Activated CD8-positive, alpha-beta T cell treated with anti-CD3 and anti-CD28 coated beads, Interleukin-2, amount 10 ng/mL, durations not matched to agents 7 days and 5 days (primary cell): ENCODE measurements around the gene TAAR8. TPM values are rescaled to one million over a fixed set of nuclear protein-coding genes. Genes with fewer than 3 reads are reported as not detected.

ENCODE experiments used
- ATAC-seq: fragments of 150-1000 bp; cut with Tn5 transposase; one replicate; pipeline ENCODE4 v1.10.0; 2021; ENCODE audit warnings: moderate library complexity
- CTCF ChIA-PET: fragments of 350-600 bp; sonication (Branson Sonifier 250); formaldehyde crosslinking; loops from one replicate; lab custom pipeline; 2021; ENCODE audit warnings: antibody characterized with exemption; lab: Charles Lee
- POLR2A ChIA-PET: fragments of 350-600 bp; sonication (Branson Sonifier 250); formaldehyde crosslinking; loops from one replicate; lab custom pipeline; 2021; ENCODE audit warnings: antibody characterized with exemption; lab: Charles Lee
- DNase-seq: peaks from one replicate; pipeline ENCODE4 v3.0.0-alpha.2; 2020
- H3K27ac Mint-ChIP-seq: one replicate; pipeline ENCODE4 v1.8.0; 2021; ENCODE audit warnings: mild to moderate bottlenecking, mixed read lengths
- H3K27me3 Mint-ChIP-seq: one replicate; pipeline ENCODE4 v1.8.0; 2021; ENCODE audit warnings: low read depth, mixed read lengths
- H3K36me3 Mint-ChIP-seq: one replicate; pipeline ENCODE4 v1.8.0; 2021; ENCODE audit warnings: low read depth, mixed read lengths
- H3K4me1 Mint-ChIP-seq: one replicate; pipeline ENCODE4 v1.8.0; 2021; ENCODE audit warnings: low read depth, mixed read lengths
- H3K4me3 Mint-ChIP-seq: one replicate; pipeline ENCODE4 v1.8.0; 2021; ENCODE audit warnings: mild to moderate bottlenecking, mixed read lengths
- H3K9me3 Mint-ChIP-seq: one replicate; pipeline ENCODE4 v1.8.0; 2022; ENCODE audit warnings: mixed read lengths; ENCODE audit not compliant: insufficient read depth
- total RNA-seq, 2 experiments: library from RNA; stranded (reverse); gene quantifications; one replicate each; pipeline ENCODE4 v1.2.3, GENCODE V29; 2021

TAAR8 gene, protein sequence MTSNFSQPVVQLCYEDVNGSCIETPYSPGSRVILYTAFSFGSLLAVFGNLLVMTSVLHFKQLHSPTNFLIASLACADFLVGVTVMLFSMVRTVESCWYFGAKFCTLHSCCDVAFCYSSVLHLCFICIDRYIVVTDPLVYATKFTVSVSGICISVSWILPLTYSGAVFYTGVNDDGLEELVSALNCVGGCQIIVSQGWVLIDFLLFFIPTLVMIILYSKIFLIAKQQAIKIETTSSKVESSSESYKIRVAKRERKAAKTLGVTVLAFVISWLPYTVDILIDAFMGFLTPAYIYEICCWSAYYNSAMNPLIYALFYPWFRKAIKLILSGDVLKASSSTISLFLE
- total RNA-seq: not detected

DNA sequence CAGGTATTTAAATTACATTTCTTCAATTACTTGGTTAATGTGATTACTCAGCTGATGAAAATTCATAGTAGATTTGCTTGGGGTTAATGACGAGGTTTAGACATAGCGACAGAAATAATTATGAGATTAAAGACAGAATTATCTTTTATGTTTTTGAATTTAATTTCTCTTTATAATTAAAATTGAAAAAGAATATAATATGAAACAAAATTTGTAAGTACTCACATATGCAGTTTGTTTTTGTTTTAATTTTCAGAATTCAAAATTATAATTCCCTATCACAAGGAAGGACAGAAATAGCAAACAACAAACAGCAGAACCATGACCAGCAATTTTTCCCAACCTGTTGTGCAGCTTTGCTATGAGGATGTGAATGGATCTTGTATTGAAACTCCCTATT is at the start of gene TAAR8:
TAAR8 (plus strand) TSS at position 301 of the 400 bp plus-strand sequence; CDS start at position 322, 21 bp downstream.
- Mint-ChIP-seq H3K4me1 (no peaks in the 10 kb centered on the region), H3K27me3 (peaks cover 23% of the 10 kb centered on the region), H3K27ac (no peak within 1 kb of the TSS), H3K4me3 (no peak within 1 kb of the TSS), H3K36me3 (no peaks in the 10 kb centered on the region), H3K9me3 (no peaks in the 10 kb centered on the region)
- no peak for DNase-seq
- no peak for ATAC-seq
- CTCF ChIA-PET: interaction anchor here (1.0 to 1.4 kb wide), 3 partner anchors 22 to 410 kb away, joined by 3 to 5 read pairs (median 3); no protein-coding TSS in a partner anchor
- POLR2A ChIA-PET: no interaction called here

DNA sequence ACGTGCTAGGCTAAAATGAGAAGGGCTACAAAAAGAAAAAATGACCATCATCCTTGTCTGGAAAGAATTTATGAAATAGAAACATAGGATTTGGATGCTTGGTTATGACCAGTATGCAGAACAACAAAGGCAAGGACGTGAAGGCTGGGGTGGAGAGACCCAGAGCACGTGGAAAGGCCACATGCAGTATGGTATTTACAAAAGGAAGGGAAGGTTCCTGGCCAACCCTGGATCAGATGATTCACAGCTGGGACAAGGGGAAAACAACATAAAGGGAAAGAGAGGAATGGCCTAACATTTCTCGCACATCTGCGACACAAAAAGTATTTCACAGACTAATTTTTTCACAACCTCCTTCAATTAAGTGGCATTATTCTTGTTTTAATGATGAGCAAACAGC is 47.7 kb upstream of the TAAR8 start:
- ATAC-seq (no peak), DNase-seq (no peak)
- H3K36me3 Mint-ChIP-seq: peaks cover 16% of the 10 kb centered on the region
- H3K4me1 Mint-ChIP-seq: no peaks in the 10 kb centered on the region
- H3K9me3 Mint-ChIP-seq: no peaks in the 10 kb centered on the region
- ChIA-PET CTCF (interaction anchor here (1.1 kb wide), 1 partner anchor 9 kb away, joined by 3 read pairs; no protein-coding TSS in a partner anchor), POLR2A (no interaction called here)
- no peaks in the 10 kb centered on the region for H3K27me3 Mint-ChIP-seq
- H3K27ac Mint-ChIP-seq: no peak overlapping the region
- no peak overlapping the region for H3K4me3 Mint-ChIP-seq

DNA sequence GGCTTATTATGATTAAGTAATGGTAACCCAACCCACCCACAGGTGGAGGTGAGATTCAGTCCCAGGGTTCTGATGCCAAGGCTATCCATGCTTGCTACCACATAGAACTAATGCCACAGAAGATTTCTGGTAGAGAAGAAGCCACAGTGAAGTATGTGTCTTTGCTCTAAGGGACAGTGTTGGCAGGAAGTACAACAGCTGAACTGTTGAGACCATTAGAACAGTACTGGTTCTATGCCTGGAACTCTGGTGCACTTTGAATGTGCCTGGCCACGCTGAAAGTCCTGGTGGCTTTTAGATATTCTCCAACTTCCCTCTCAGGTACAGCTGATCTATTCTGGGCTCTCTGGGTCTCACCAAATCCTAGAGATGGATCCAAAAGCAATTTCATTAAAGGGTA is 47.3 kb upstream of the TAAR8 start:
- Mint-ChIP-seq H3K4me1 (no peaks in the 10 kb centered on the region), H3K4me3 (no peak overlapping the region), H3K27me3 (no peaks in the 10 kb centered on the region), H3K27ac (no peak overlapping the region), H3K9me3 (no peaks in the 10 kb centered on the region), H3K36me3 (peaks cover 12% of the 10 kb centered on the region)
- DNase-seq (no peak), ATAC-seq (no peak)
- POLR2A ChIA-PET: no interaction called here
- CTCF ChIA-PET: interaction anchor here (1.1 kb wide), 1 partner anchor 10 kb away, joined by 3 read pairs; no protein-coding TSS in a partner anchor

DNA sequence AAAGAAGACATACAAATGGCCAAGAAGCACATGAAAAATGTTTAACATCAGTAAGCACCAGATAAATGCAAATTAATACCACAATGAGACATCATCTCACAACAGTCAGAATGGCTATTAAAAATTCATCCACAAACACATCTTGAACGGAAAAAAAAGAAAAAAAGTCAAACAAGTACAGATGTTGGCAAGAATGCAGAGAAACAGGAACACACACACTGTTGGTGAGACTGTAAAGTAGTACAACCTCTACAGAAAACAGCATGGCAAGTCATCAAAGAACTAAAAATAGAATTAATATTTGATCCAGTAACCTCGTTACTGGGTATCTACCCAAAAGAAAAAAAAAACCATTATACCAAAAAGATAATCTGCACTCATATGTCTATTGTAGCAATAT is 46.0 kb upstream of the TAAR8 start:
- Mint-ChIP-seq H3K27me3 (no peaks in the 10 kb centered on the region), H3K9me3 (no peaks in the 10 kb centered on the region), H3K27ac (no peak overlapping the region), H3K4me1 (peaks cover 11% of the 10 kb centered on the region), H3K4me3 (no peak overlapping the region), H3K36me3 (peaks cover 6% of the 10 kb centered on the region)
- ChIA-PET POLR2A (no interaction called here), CTCF (no interaction called here)
- DNase-seq (no peak), ATAC-seq (no peak)

DNA sequence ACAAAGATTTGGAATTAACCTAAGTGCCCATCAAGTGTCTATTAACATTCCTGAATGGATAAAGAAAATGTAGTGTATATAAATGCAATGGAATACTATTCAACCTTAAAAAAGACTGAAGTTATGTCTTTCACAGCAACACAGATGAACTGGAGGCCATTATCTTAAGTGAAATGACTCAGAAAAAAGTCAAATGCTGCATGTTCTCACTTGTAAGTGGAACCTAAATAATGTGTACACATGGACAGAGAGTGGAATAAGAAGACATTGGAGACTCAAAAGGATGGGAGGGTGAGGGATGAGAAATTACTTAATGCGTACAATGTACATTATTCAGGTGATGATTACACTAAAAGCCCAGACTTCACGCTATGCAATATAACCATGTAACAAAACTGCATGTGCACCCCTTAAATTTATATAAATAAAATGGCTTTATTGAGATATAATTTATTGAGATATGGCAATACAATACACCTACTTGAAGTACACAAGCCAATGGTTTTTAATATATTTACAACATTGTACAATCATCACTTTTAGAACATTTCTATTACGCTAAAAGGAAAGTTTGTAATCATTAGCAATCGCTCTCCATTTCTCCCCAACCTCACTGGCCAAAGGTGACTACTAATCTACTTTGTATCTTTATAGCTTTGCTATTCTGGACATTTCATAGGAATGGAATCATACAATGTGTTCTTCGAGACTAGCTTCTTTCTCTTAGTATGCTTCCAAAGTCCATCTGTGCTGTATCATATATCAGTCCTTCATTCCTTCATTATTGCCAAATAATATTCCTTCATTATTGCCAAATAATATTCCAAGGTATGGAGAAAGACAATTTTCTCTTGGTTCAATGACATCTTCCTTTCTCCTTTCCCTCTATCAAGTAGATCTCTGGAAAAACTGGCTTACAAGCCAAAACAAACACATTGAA is 45.3 kb upstream of the TAAR8 start:
- no peaks in the 10 kb centered on the region for H3K9me3 Mint-ChIP-seq
- H3K4me3 Mint-ChIP-seq: no peak overlapping the region
- no peaks in the 10 kb centered on the region for H3K27me3 Mint-ChIP-seq
- ChIA-PET CTCF (interaction anchor here (1.5 kb wide), 1 partner anchor 227 kb away, joined by 6 read pairs; no protein-coding TSS in a partner anchor), POLR2A (no interaction called here)
- H3K4me1 Mint-ChIP-seq: peaks cover 13% of the 10 kb centered on the region
- H3K27ac Mint-ChIP-seq: no peak overlapping the region
- DNase-seq (no peak), ATAC-seq (no peak)
- peaks cover 5% of the 10 kb centered on the region for H3K36me3 Mint-ChIP-seq

DNA sequence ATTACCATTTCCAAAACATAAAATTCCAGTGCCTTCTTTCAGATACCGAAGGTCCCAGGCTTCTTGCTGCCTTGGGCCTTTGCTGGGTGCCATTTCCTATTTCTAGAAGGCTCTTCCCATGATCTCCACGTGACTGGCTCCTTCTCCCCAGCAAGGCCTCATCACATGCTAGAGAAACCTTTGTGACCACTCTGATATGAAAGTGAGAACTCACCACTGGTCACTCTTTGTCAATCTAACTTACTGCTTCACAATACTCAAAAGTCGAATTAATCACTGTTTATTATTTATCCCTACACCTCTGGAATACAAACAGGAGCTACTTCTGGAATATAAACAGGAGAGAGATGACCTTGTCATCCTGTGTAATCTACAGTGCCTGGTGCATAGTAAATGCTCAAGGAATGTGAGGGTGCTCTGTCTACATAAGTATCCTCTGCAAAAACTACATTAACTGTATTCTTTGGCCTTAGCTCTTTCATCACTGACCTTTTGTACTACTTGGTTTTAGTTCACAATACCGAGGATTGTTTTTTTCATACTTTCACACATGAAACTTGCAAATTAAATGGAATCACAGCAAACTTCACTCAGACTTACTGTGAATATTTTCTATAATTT is 41.2 kb upstream of the TAAR8 start:
- no peak for ATAC-seq
- Mint-ChIP-seq H3K27me3 (peaks cover 11% of the 10 kb centered on the region), H3K9me3 (no peaks in the 10 kb centered on the region), H3K4me1 (peaks cover 25% of the 10 kb centered on the region), H3K36me3 (peaks cover 3% of the 10 kb centered on the region), H3K27ac (no peak overlapping the region), H3K4me3 (peak overlapping the region; percentile 20)
- CTCF ChIA-PET: interaction anchor here (2.4 kb wide), 1 partner anchor 232 kb away, joined by 10 read pairs; no protein-coding TSS in a partner anchor
- no peak for DNase-seq
- POLR2A ChIA-PET: interaction anchor here (1.0 kb wide), 1 partner anchor 303 kb away, joined by 3 read pairs; the partner anchor contains the start of gene RPS12

DNA sequence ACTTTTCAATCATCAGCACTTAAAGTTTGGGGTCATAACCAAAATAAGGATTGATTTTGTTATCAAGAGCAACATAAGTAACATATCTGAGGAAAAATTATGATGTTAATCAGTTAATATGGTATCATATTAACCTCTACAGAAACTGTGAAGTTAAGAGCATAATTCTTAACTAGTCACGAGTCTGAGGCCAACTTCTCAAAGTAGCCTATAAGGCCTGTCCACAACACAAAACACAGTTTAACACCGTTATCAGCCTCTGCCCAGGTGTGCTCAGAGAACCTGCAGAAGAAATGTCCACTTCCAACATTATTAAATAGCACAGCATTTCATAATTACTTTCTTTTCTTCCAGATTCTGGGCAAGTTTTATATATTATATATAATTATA is 40.6 kb upstream of the TAAR8 start:
- ChIA-PET POLR2A (interaction anchor here (0.6 to 1.5 kb wide), 3 partner anchors 38 to 303 kb away, joined by 3 to 6 read pairs (median 3); partner anchors contain the start of gene RPS12), CTCF (interaction anchor here (1.7 kb wide), 2 partner anchors 16 to 28 kb away, joined by 10 to 13 read pairs; no protein-coding TSS in a partner anchor)
- Mint-ChIP-seq H3K36me3 (peaks cover 3% of the 10 kb centered on the region), H3K27ac (no peak overlapping the region), H3K27me3 (peaks cover 14% of the 10 kb centered on the region), H3K9me3 (no peaks in the 10 kb centered on the region), H3K4me3 (peak overlapping the region; percentile 94), H3K4me1 (peaks cover 25% of the 10 kb centered on the region)
- ATAC-seq (no peak), DNase-seq (no peak)

DNA sequence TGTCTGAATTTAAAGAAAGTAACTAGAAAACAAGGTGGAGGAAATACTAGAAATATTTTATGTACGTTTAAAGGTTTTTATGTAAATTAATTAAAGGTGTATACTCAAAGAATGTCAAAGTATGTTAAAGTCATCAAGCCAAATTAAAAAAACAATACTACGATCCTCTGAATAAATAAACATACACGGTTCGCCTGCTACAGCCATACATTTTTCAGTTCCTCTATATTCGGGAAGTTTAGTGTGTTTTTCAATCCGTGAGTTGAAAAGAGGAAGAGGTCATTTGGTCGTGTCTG is 40.2 kb upstream of the TAAR8 start:
- Mint-ChIP-seq H3K4me3 (peak overlapping the region; percentile 94), H3K4me1 (peaks cover 25% of the 10 kb centered on the region), H3K9me3 (no peaks in the 10 kb centered on the region), H3K36me3 (peaks cover 3% of the 10 kb centered on the region), H3K27ac (peak overlapping the region; percentile 61), H3K27me3 (peaks cover 14% of the 10 kb centered on the region)
- ChIA-PET CTCF (interaction anchor here (1.2 to 1.7 kb wide), 4 partner anchors 16 to 232 kb away, joined by 7 to 13 read pairs (median 11); no protein-coding TSS in a partner anchor), POLR2A (interaction anchor here (0.6 to 1.5 kb wide), 2 partner anchors 39 to 302 kb away, joined by 3 to 6 read pairs; partner anchors contain the start of gene RPS12)
- no peak for ATAC-seq
- no peak for DNase-seq

DNA sequence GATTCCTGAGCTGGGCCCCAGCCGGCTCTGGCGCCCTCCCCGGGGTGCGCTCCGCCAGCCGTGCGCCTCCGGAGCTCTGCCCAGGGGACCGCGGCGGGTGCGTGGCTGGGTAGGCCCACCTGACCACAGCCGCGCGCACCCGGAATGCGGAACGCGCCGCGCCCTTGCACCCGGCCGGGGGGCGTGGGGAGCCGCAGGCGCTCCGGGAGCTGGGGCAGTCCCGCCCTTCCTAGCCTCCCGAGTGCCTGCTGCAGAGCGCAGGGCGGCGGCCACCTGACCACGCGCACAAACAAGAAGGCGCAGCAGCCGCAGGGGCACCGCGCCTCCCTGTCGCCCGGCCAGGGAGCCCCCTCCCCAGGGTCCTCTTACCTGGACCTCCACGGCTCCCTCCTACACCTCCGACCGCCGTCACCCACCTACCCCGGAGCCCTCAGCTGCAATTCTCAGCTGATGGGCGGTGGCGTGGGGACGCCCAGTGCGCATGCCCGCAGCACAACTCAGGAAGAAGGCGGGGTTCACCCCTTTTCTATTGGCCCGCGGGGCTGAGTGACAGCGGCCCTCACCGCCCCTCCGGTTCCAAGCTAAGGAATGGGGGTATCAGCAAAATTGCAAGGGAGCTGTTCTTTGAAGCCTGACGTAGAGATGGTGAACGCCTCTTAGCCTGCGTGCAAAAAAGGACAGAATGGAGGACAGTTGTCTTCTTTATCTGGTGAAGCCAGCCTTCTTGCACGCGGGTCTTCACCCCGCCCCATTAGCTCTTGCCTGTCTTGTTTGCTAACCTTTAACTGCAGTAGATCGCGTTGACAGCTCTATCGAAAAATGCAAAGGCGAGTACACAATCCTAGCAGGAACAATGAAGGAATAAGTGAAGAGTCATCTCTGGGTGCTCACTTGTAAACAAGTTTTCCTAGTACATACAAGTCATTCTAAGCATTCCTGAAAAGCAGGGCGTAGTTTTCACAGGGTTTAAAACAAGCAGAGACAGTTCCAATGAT is 39.5 kb upstream of the TAAR8 start, which contains the start of gene STX7:
STX7 (minus strand) TSS at position 479 of the 995 bp plus-strand sequence. CDS start 9,586 bp downstream, outside the sequence.
- POLR2A ChIA-PET: interaction anchor here (0.6 to 1.5 kb wide), 6 partner anchors 16 to 306 kb away, joined by 3 to 6 read pairs (median 4); partner anchors contain the start of gene RPS12
- Mint-ChIP-seq H3K4me3 (peak within 1 kb of the TSS; percentile 94), H3K27me3 (peaks cover 15% of the 10 kb centered on the region), H3K4me1 (peaks cover 25% of the 10 kb centered on the region), H3K36me3 (peaks cover 3% of the 10 kb centered on the region), H3K9me3 (no peaks in the 10 kb centered on the region), H3K27ac (peak within 1 kb of the TSS; percentile 89)
- ATAC-seq (peak; percentile 97), DNase-seq (peak; percentile 89)
- CTCF ChIA-PET: interaction anchor here (0.7 to 1.7 kb wide), 8 partner anchors 15 to 285 kb away, joined by 3 to 13 read pairs (median 6); partner anchors contain the start of gene SLC18B1
